CD4-positive, alpha-beta T cell treated with Interleukin-15 for 1 hour (primary cell): ENCODE results near the gene CIDEB.

Experiments used
- DNase-seq: peaks from one replicate; pipeline ENCODE4 v3.0.0-alpha.2; 2020

Gene CIDEB

DNA sequence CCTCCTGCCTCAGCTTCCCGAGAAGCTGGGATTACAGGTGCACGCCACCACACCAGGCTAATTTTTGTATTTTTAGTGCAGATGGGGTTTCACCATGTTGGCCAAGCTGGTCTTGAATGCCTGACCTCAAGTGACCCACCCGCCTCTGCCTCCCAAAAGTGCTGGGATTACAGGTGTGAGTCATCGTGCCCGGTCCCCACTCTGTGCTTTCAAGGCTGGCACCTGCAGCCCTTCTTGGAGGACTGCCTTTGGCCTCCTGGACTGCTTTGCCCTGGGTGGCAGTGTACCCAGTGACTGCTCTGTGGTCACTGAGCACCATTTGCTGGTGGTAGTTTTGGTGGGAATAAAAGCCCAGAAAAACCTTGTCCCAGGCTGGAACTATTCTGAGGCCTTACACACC, 20.8 kb downstream of the CIDEB start:
- no peak for DNase-seq

DNA sequence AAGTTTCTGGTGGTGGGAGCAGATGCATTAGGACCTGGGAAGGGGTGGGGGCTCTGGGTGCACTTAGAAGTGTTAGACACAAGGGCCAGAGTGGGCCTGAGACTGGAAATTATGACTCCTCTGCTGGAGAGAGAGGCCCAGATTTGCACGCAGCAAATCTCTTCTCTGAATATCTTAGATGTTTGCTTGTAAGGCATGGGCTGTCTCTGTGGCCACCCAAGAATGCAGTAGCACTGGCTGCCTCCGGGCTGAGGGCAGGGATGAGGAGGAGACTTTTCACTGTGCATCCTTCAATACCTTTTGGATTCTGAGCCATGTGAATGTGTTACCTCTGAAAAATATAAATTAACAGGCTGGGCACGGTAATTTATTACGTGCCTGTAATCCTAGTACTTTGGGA, 22.4 kb downstream of the CIDEB start:
- DNase-seq, result no peak

DNA sequence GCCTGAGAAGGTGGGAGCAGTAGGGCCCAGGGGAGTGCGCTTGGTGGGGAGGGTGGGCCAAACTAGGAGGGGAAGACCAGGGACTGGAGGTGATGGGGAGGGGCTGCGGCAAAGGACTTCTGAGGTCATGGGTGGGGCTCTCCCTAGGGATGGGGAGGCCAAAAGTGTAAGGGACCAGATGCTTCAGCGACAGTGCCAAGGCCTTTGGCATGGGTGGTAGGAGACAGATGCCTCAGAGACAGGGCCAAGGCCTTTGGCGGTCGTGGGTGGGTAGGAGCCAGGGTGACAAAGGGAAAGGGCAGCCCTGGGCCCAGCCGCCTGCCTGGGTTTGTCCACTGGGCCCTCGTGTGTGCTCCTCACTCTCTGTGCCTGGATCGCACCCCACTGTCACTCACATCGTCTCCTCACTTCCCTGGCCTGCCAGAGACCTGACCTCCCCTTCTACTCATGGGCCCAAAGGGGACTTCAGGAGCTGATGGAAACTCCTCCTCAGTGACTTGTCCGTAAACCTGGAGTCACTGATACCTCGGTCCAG, 23.2 kb downstream of the CIDEB start:
- DNase-seq, result no peak

DNA sequence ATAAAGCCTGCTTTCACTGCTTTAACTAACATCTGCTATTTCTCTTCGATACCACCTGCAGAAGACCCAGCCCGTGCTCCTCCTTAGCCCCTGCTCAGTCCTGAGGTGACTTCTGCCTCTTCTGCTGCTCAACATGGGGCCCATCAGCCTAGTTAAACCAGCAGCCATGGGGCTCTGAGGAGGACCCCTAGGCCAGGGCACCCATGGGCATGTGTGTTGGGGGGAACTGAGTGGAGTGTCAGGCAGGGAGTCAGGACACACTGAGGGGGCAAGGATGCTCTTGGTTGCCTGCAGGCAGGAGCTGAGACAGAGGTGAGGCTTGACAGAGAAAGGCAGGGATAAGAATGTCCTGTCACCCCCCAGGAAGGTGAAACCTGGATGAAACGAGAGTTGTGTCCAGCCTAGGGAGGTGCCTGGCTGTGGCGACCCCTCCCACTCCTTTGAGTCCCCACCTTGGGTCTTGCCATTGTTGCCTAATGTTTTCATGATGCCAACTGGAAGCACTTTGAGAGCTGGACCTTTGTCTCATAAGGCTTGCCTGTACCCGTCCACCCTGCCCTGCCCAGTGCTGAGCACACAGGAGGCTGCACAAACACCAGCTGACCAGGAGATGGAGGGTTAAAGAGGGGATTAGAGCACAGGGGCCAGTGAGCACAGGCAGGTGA, 23.8 kb downstream of the CIDEB start:
- no peak for DNase-seq

DNA sequence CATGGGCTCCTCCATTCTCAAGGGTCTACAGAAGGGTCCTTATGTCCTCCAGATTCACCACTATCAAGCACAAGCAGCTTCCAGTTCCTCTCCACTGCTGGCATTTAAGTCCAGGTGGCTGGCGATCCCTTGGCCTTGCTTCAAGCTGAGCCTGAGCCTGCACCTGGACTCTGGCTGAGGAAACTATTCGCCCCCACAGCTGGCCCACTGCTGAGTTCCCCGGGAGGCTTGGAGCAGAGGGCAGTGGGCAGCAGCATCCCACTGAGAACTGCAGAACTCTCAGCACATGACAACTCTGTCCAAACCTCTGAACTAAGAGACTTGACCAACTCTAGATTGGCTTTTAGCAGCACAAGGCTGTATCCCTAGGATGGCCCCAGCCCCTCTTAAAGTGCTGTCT, 25.0 kb downstream of the CIDEB start:
- no peak for DNase-seq

DNA sequence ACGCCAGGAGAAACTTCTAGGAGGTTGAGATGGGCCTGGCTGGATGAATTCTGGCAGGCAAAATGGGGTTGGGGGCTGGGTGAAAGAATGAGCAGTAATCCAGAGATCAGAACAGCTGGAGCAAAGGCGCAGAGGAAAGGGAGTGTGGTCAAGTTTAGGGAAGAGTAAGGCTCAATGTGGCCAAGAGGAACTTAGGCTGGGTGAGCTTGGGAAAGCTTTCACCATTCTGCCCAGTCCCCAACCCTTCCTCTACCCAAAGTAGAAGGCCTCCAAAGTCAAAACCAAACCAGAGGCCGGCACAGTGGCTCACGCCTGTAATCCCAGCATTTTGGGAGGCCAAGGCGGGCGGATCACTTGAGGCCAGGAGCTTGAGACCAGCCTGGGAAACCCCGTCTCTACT, 26.1 kb downstream of the CIDEB start:
- no peak for DNase-seq

DNA sequence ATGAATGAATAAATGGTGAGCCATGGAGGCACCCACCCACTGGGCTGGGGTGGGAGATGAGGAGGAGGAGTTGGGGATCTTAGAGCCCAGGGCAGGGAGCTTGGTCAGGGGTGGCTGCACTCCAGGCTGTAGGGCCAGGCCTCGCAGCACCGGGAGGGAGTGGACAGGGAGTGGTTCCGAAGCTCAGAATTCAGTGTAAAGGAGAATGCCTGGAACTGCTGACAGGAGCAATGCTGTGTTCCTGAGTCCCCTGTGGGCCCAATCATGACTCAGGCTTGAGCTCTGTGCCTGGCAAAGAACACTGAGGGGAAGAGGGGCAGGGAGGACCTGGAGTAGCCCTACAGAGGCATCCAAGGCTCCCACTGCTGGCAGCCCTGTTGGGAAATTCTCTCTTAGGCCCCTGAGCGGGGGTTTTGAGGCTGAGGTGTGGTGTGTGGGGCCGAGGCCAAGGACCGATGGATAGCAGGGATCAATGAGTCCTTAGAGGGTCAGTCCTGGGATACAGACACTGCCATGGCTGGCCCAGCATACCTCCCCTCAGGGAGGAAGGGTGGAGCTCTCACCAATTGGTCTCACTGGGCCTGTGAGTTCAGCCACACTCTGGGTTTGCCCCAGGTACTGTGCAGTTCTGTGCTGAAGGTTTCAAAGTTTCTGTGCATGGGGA, 26.8 kb downstream of the CIDEB start:
- DNase-seq, result no peak

DNA sequence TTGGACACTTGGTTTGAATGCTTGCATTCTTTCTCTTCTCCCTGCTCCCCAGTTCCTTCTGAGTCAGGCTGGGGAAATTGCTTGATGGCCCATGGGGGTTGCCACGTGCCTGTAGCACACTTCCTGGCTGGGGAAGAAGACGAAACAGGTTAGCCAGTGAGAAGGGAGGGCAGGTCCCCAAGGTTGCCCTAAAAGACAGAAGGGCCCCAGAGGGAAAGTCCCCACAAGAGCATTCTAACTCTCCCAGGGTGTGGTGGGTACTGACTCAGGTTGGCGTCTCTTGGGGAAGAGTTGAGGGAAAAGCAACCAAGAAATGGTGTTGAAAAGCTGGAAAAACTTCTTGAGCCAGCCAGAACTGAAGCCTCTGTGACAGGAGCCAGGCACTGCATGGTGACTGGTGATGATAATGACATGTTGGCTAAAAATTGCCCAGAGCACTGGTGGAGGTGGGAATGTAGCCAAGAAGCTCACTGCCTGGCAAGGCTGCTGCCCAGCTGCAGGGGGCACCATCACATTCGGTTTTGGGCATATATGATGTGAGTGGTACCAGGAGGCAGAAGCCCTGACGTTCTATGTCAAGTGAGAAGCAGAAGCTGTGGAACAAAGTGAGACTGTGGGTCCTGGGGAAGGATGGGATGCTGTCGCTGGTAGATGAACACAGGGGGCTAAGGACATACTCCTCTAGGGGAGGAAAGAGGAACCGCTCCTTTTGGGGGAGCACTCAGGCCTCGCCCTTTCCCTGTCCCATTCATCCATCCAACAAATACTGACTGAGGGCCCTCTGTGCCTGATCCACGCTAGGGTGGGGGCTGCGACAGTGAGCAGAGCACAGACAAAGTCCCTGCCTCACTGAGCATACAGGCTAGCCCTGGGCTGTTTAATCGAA, 28.2 kb downstream of the CIDEB start:
- peak; percentile 76 for DNase-seq

DNA sequence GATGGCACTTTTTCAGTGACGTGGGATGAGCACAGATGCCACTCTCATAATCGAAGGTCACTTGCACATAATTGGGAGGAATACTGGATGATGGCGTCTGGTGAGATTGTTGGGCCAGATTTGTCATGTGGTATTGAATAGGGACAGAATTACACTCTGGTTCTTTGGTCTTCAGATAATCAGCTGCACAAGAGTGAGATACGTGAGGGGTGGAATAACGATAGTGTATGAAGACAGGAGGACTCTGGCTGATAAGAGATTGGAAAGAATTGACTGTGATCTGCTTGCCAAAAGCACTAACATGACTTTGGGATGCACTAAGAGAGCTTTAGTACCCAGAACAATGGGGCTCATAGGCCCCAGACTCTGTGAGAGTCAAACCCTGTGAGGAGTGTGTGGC, 29.4 kb downstream of the CIDEB start:
- DNase-seq, result no peak

DNA sequence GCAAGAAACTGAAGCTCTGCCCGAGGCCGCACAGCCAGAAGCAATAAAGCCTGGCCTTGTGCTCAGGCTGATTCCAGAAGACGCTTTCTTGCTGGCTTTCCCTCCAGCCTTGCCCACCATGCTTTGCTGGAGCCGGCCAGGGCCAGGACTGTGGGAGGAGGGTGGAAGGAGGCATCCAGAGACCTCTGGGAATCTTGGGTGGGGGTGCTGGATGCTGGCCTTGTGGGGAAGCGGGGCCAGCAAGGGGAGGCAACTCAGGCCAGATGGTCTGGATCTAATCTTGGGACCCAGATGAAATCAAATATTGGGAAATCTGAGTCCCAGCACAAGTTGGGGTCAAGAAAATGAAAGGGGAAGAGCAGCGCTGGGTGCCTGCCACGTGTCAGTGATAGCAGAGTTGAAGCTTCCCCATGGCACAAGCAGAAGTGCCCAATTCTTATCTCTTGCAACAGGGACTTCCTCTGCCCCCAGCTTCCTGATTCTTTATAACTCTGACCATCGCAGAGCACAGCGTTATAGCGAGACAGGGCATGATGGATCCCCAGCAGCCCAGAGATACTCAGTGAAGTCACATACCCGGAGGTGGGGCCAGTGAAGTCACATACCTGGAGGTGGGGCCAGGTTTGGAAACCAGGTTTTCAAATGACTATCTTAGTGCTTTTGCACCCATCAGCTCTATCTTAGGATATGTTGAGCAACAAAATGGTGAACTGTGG, 30.0 kb downstream of the CIDEB start:
- peak; percentile 59 for DNase-seq

DNA sequence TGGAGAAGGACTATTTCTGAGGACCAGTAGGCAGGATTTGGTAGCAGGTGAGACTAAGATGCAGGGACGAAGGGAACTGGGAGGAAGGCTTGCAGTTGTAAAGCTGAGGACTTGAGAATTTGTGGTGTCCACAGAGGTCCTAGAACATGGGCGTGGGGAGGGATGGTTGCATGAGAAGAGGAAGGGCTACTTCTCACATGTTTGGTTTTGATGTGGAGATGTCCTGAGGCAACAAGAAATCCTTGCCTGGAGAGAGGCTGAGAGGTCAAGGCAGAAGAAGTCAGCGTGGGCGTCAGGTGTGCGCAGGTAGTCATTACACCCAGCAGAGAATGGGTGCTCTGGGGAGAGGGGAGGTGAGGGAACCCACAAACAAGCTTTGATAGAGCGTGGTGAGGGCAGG, 30.7 kb downstream of the CIDEB start:
- DNase-seq, result no peak

DNA sequence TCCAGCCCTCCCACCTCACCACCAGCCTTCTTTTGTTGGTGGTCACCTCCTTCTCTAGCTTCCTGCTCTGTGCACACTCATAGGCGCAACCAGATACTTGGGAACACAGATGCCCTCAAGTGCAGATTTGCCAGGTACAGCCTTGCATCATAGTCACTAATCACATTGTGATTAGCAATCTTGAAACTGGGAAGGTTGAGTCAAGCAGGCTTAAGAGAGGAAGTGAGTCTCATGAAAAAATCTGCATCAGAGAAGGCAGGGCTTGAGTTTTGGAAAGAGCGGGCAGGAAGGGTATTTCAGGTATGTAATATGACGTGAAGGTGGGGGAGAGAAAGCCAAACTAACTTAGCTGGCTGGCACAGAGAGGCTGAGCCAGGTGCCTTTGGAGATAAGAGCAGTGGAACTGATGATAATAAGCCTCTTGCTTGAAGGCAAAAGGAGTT, 33.7 kb downstream of the CIDEB start:
- peak; percentile 55 for DNase-seq

DNA sequence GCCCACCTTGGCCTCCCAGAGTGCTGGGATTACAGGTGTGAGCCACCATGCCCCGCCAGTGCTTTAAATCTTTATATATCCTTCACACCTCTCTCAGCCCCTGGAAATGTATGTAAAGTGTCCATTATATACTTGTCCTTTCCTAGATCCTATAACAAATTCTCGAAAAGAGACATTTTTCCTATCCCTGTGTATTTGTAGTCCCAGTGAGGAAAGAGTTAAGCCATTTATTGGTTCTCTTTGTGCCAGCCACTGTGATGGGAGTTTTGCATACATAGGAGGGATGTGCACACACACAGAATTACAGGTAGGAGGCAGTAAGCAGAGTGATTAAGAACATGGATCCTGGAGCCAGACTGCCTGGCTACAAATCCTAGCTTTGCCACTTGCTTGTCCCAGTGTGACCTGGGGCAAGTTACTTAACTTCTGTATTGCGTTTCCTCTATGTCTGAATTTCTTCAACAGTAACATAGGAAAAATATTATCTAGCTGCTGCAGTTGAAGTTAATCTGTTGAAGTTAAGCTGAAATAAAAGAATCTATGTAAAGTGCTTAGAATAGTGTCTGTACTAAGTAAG, 34.3 kb downstream of the CIDEB start:
- DNase-seq, result no peak

DNA sequence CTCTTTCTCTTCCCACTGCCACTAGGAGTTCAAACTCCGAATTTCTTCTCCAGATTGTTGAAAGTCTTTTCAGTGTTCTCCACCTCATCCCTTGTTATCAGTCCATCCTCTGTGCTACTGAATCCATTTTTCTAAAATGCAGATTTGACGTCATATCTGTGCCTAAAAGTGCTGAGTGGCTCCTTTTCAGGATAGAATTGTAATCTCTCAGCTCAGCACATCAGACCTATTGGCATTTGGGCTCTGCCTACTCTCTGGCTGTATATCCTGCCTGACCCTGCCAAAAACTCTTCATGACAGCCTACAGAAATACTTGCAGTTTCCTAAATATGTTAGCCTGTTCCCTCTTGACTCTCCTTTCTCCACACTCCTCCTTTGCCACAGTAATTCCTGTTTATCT, 35.3 kb downstream of the CIDEB start:
- no peak for DNase-seq

DNA sequence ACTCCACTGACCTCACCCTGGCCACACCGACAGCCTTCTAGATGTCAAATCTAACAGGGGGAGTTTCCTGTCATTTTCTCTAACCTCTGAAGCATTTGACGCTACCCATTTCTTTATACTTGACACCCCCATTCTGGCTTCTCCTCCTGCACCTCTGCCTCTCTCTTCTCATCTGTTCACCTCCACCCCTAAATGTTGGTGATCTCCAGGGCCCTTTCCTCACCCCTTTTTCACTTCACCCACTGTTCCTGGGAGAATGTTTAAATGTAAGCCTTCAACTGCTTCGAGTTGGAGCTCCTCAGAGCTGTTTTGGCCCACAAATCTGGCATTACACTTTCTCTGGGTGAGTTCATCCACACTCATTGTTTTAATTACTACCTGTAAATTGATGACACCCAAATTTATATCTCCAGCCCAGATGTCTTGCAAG, 35.9 kb downstream of the CIDEB start:
- no peak for DNase-seq

DNA sequence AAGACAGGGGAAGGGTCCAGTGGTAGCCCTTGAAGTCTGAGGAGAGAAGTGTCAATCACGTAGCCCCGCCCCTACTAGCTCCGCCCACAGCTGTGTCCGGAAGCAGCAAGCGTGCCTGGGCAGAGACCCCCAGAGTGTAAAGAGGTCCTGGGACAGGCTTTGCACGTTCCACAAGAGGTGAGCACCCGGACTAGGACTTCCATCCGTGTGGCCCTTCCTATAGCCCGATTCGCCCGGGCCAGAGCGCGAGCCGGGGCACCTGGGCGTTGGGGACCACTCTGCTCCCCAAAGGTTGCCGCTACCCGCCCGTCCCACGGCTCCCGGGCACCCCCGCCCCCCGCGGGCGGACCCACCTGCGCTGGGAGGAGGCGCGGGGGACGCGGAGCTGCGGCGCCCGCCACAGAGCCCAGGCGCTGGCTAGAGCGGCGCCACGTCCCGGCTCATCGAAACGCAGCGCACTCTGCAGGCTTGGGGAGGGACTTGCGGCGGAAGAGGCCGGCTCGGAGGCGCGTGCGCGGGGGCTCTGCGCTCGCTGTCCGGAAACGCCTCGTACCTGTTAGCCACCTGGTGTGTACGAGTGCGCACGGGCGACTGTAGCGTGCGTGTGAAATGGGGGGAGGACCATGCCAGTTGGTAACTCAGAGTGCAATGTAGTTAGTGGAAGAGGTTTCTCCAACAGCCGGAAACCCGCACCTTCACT, 36.5 kb downstream of the CIDEB start, which contains the start of gene RABGGTA:
TSS of gene RABGGTA (minus strand) at position 464 of the 700 bp plus-strand sequence. CDS start 482 bp downstream, outside the sequence.
- peak; percentile 96 for DNase-seq

DNA sequence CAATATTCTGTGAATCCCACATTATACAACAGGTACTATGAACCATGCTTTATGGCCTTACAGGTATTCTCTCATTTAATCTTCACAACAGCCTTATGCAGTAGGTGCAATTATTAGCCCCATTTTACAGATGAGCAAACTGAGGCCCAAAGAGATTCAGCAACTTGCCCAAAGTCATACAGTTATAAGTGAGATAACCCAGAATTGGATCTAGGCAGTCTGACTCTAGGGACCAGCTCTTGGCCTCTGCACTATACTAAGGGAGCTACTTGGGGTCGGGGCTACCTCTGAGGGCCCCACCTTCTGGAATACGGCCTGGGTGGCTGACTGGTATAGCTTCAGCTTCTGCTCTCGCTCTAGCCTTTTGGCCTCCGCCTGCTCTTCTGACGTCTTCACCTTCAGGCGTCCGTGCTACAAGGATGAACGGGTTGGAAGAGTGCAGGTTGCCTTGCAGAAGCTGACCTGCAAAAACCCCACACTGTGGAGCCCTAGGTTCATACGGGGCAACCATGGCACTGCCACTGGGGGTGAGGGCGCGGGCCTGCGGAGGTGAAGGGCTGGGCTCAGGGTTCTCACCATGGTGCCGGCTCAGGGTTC, 37.1 kb downstream of the CIDEB start:
- DNase-seq, result no peak

DNA sequence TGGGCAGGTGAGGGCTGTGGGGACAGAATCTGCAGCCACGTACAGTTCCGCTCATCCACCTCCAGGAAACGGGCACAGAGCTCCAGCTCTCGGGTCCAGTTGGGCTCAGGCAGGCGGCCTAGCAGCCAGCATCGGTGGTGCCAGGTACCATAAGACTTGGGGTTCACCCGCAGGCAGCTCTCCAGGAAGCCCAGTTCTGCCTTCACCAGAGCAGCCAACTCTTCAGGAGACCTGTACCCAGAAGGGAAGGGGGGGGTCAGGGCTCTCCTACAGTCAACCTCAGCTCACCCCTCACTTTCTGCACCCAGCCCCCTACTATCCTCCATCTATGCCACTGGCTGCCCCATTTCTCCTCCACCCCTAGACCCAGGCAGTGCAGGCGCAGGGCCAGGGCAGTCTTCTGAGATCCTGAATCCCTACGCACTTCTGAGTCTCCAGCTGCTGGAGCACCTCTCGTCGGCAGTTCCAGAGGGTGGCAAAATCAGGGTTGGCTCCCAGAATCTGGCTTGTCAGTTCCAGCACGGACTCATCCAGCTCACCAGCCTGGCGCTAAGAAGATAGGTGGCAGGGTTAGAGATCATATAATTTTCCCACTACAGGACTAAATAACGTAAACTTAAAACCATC, 37.8 kb downstream of the CIDEB start:
- no peak for DNase-seq

DNA sequence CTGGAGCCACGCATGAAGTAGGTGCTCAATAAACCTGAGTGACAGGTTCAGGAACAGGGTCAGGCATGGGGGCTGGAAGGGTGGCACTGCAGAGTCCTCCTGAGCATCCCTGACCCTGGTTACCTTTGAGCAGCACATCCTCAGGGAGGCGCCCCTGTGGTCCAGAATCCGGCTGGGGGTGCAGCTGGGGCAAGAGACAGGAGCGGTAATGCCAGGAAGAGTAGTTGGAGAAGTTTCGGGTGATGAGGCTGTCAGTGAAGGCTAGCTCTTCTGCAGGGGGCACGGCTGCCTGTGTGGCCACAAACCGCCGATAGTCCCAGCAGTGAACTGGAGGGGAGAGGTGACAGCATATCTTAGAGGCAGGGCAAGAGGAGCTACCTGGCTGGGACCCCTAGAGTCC, 38.4 kb downstream of the CIDEB start:
- no peak for DNase-seq

DNA sequence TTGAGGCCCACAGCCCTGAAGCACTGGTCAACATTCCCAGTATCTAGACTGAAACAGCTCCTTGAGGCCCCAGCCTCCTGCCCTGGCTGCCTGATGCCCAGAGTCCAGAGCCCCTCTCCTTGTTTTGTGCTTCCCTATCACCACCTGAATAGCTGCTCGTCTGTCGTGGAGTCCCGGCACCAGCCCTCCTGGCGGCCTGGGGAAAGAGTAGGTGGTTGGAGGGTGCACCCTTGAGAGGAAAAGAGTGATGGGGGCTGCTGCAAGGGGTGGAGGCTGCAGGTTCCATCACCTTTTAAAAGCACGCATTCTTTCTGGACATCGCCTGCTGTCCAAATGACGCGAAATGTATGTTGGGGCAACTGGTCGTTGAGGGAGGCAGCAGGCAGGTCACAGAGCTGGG, 39.6 kb downstream of the CIDEB start:
- DNase-seq, result no peak

DNA sequence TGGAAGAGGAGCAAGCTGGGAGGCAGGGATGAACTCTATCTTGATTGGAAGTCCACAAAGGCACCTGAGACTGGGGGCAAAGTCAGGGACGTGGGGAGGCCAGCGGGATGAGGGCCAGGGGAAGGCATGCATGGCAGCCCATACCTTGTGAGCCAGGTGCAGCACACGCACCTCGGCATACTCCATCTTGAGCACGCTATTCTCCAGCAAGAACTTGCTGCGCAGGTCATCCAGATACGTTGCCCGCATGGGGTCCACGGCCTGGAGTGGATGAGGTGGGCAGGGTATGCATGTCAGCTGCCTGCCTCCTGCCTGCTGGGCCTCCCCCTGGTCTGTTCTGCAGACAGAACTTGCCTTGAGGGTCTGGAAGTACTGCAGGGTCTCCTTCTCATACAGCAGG, 40.3 kb downstream of the CIDEB start:
- no peak for DNase-seq
